Activated T-cell treated with anti-CD3 and anti-CD28 coated beads, Interleukin-2, amount 50 U/mL, for 4 hours (primary cell): ENCODE measurements around the gene PCBP3. TPM values are rescaled to one million over a fixed set of nuclear protein-coding genes. Genes with fewer than 3 reads are reported as not detected.

ENCODE experiments used
- ATAC-seq, 2 donors: fragments of 200-7000 bp; cut with Tn5 transposase; one replicate each; pipeline ENCODE4 v1.10.0; 2021
- DNase-seq: peaks from one replicate; pipeline ENCODE4 v3.0.0-alpha.2; 2020
- H3K27me3 Mint-ChIP-seq: one replicate; pipeline ENCODE4 v1.8.0; 2021; ENCODE audit warnings: low read depth, mixed read lengths
- H3K36me3 Mint-ChIP-seq: one replicate; pipeline ENCODE4 v1.8.0; 2022; ENCODE audit warnings: mixed read lengths; ENCODE audit not compliant: insufficient read depth
- H3K4me1 Mint-ChIP-seq: one replicate; pipeline ENCODE4 v1.8.0; 2021; ENCODE audit warnings: low read depth, mixed read lengths
- H3K4me3 Mint-ChIP-seq: one replicate; pipeline ENCODE4 v1.8.0; 2021; ENCODE audit warnings: mild to moderate bottlenecking, moderate library complexity, mixed read lengths
- H3K9me3 Mint-ChIP-seq: one replicate; pipeline ENCODE4 v1.8.0; 2021; ENCODE audit warnings: mixed read lengths
- total RNA-seq, 3 donors: library from RNA; stranded (reverse); gene quantifications; one replicate each; pipeline ENCODE4 v1.2.1, GENCODE V29; 2021

The PCBP3 gene
- total RNA-seq, 3 donors from 2014 or later: 2.7 to 5.7 (median 4.8) TPM

GRCh38 chr21:45636459-45636858 lies 7.1 kb upstream of the PCBP3 start:
- ATAC-seq (no peak), DNase-seq (no peak)
- Mint-ChIP-seq H3K4me3 (no peak overlapping the region), H3K4me1 (peaks cover 26% of the 10 kb centered on the region), H3K9me3 (no peaks in the 10 kb centered on the region), H3K36me3 (no peaks in the 10 kb centered on the region), H3K27me3 (peaks cover 3% of the 10 kb centered on the region)

GRCh38 chr21:45636951-45637646 lies 6.4 kb upstream of the PCBP3 start:
- H3K9me3 Mint-ChIP-seq: no peaks in the 10 kb centered on the region
- DNase-seq (no peak), ATAC-seq (no peak)
- H3K4me3 Mint-ChIP-seq: no peak overlapping the region
- peaks cover 26% of the 10 kb centered on the region for H3K4me1 Mint-ChIP-seq
- H3K27me3 Mint-ChIP-seq: peaks cover 6% of the 10 kb centered on the region
- H3K36me3 Mint-ChIP-seq: no peaks in the 10 kb centered on the region

- no peak for ATAC-seq
- Mint-ChIP-seq H3K9me3 (no peaks in the 10 kb centered on the region), H3K36me3 (no peaks in the 10 kb centered on the region), H3K4me3 (no peak overlapping the region), H3K4me1 (peaks cover 23% of the 10 kb centered on the region), H3K27me3 (peaks cover 6% of the 10 kb centered on the region)
- DNase-seq: no peak
These were observed 5.6 kb upstream of the PCBP3 start for GRCh38 chr21:45637883-45638282.

- Mint-ChIP-seq H3K36me3 (no peaks in the 10 kb centered on the region), H3K4me1 (peaks cover 23% of the 10 kb centered on the region), H3K9me3 (no peaks in the 10 kb centered on the region), H3K4me3 (no peak overlapping the region), H3K27me3 (peaks cover 6% of the 10 kb centered on the region)
- DNase-seq (no peak), ATAC-seq (no peak)
These were observed 4.8 kb upstream of the PCBP3 start for GRCh38 chr21:45638707-45639106.

GRCh38 chr21:45639206-45640000 lies 4.1 kb upstream of the PCBP3 start:
- Mint-ChIP-seq H3K27me3 (peaks cover 8% of the 10 kb centered on the region), H3K4me1 (peaks cover 25% of the 10 kb centered on the region), H3K4me3 (no peak overlapping the region), H3K36me3 (no peaks in the 10 kb centered on the region), H3K9me3 (no peaks in the 10 kb centered on the region)
- no peak for DNase-seq
- no peak for ATAC-seq

- H3K36me3 Mint-ChIP-seq: no peaks in the 10 kb centered on the region
- H3K4me3 Mint-ChIP-seq: peak overlapping the region; percentile 37
- H3K9me3 Mint-ChIP-seq: no peaks in the 10 kb centered on the region
These were observed 3.3 kb upstream of the PCBP3 start for GRCh38 chr21:45640001-45640887.

GRCh38 chr21:45640888-45641479 lies 2.5 kb upstream of the PCBP3 start:
- H3K27me3 Mint-ChIP-seq: peaks cover 18% of the 10 kb centered on the region
- peak overlapping the region; percentile 37 for H3K4me3 Mint-ChIP-seq
- H3K9me3 Mint-ChIP-seq: no peaks in the 10 kb centered on the region
- no peak for ATAC-seq
- H3K4me1 Mint-ChIP-seq: peaks cover 38% of the 10 kb centered on the region
- no peak for DNase-seq
- H3K36me3 Mint-ChIP-seq: no peaks in the 10 kb centered on the region

More at GRCh38 chr21:45640001-45640887, 3.3 kb upstream of the PCBP3 start:
- peaks cover 32% of the 10 kb centered on the region for H3K4me1 Mint-ChIP-seq
- peaks cover 14% of the 10 kb centered on the region for H3K27me3 Mint-ChIP-seq
- ATAC-seq: no peak
- DNase-seq: no peak

GRCh38 chr21:45641480-45642035 lies 2.0 kb upstream of the PCBP3 start:
- peak overlapping the region; percentile 60 for H3K4me3 Mint-ChIP-seq
- no peaks in the 10 kb centered on the region for H3K9me3 Mint-ChIP-seq
- peaks cover 18% of the 10 kb centered on the region for H3K27me3 Mint-ChIP-seq
- DNase-seq (no peak), ATAC-seq (no peak)
- H3K36me3 Mint-ChIP-seq: no peaks in the 10 kb centered on the region
- peaks cover 38% of the 10 kb centered on the region for H3K4me1 Mint-ChIP-seq

- Mint-ChIP-seq H3K36me3 (no peaks in the 10 kb centered on the region), H3K27me3 (peaks cover 24% of the 10 kb centered on the region), H3K9me3 (no peaks in the 10 kb centered on the region), H3K4me1 (peaks cover 38% of the 10 kb centered on the region), H3K4me3 (no peak overlapping the region)
- ATAC-seq (peak; percentile 2 to 3), DNase-seq (no peak)
These were observed 1.3 kb upstream of the PCBP3 start for GRCh38 chr21:45642122-45642813.

GRCh38 chr21:45644041-45644906 lies 749 bp downstream of the PCBP3 start:
- H3K4me3 Mint-ChIP-seq: peak overlapping the region; percentile 77

GRCh38 chr21:45651921-45652320 lies 8.4 kb downstream of the PCBP3 start:
- peaks cover 17% of the 10 kb centered on the region for H3K27me3 Mint-ChIP-seq
- peaks cover 6% of the 10 kb centered on the region for H3K36me3 Mint-ChIP-seq
- DNase-seq: no peak
- peaks cover 3% of the 10 kb centered on the region for H3K9me3 Mint-ChIP-seq
- no peak for ATAC-seq
- H3K4me1 Mint-ChIP-seq: no peaks in the 10 kb centered on the region
- H3K4me3 Mint-ChIP-seq: no peak overlapping the region

More at GRCh38 chr21:45644041-45644906, 749 bp downstream of the PCBP3 start:
- Mint-ChIP-seq H3K4me1 (peaks cover 33% of the 10 kb centered on the region), H3K36me3 (peaks cover 4% of the 10 kb centered on the region), H3K9me3 (peaks cover 3% of the 10 kb centered on the region), H3K27me3 (peaks cover 29% of the 10 kb centered on the region)
- ATAC-seq (no peak), DNase-seq (no peak)

GRCh38 chr21:45655124-45655523 lies 11.6 kb downstream of the PCBP3 start:
- no peak for DNase-seq
- peaks cover 2% of the 10 kb centered on the region for H3K27me3 Mint-ChIP-seq
- H3K36me3 Mint-ChIP-seq: no peaks in the 10 kb centered on the region
- no peaks in the 10 kb centered on the region for H3K9me3 Mint-ChIP-seq
- ATAC-seq: no peak
- no peak overlapping the region for H3K4me3 Mint-ChIP-seq
- peaks cover 4% of the 10 kb centered on the region for H3K4me1 Mint-ChIP-seq
